ENCODE results near the gene CLBA1.

GRCh38 chr14:104967386-104968152 is 18.0 kb upstream of the CLBA1 start:
- no peak for TF ChIP-seq EZH2phosphoT487 (IDR thresholded peaks at IDR 0.05; ENCODE audit: insufficient read depth, low read depth)
- TF ChIP-seq EZH2 (IDR thresholded peaks at IDR 0.05; ENCODE audit: insufficient read depth, poor library complexity, severe bottlenecking), result no peak

All from GM23248 (cell line).